ENCODE measurements around the gene VENTX.

VENTX gene

GRCh38 chr10:133189726-133190125 lies 47.9 kb upstream of the VENTX start:
- TF ChIP-seq RARB (CRISPR knock-in tag; IDR thresholded peaks at IDR 0.05) = no peak
- no peak for TF ChIP-seq TOX (CRISPR knock-in tag; IDR thresholded peaks at IDR 0.05; ENCODE audit: borderline replicate concordance)
- no peak for TF ChIP-seq OSR1 (CRISPR knock-in tag; IDR thresholded peaks at IDR 0.05)
- no peak for TF ChIP-seq SNAI2 (CRISPR knock-in tag; IDR thresholded peaks at IDR 0.05)
- no peak for TF ChIP-seq ARNTL (CRISPR knock-in tag; IDR thresholded peaks at IDR 0.05; ENCODE audit: borderline replicate concordance, low read depth)
- no peak; the same call in 2 of the 3 replicates for ATAC-seq

- no peak for ATAC-seq
- TF ChIP-seq ZFP3 (CRISPR knock-in tag; IDR thresholded peaks at IDR 0.05) (no peak), ZNF70 (CRISPR knock-in tag; IDR thresholded peaks at IDR 0.05) (no peak), RARB (CRISPR knock-in tag; IDR thresholded peaks at IDR 0.05) (no peak), ZNF565 (CRISPR knock-in tag; conservative IDR thresholded peaks at IDR 0.05; ENCODE audit: low read depth) (no peak), TOX (CRISPR knock-in tag; IDR thresholded peaks at IDR 0.05; ENCODE audit: borderline replicate concordance) (no peak), TSHZ2 (CRISPR knock-in tag; IDR thresholded peaks at IDR 0.05) (no peak), GLIS3 (CRISPR knock-in tag; IDR thresholded peaks at IDR 0.05) (no peak), ARNTL (CRISPR knock-in tag; IDR thresholded peaks at IDR 0.05; ENCODE audit: borderline replicate concordance, low read depth) (no peak), ZFP30 (CRISPR knock-in tag; IDR thresholded peaks at IDR 0.05) (no peak), ISL1 (CRISPR knock-in tag; IDR thresholded peaks at IDR 0.05) (no peak), TCF4 (CRISPR knock-in tag; IDR thresholded peaks at IDR 0.05; ENCODE audit: borderline replicate concordance) (no peak), PATZ1 (CRISPR knock-in tag; IDR thresholded peaks at IDR 0.05; ENCODE audit: borderline replicate concordance) (no peak), PPARA (CRISPR knock-in tag; IDR thresholded peaks at IDR 0.05; ENCODE audit: borderline replicate concordance) (no peak), OSR1 (CRISPR knock-in tag; IDR thresholded peaks at IDR 0.05) (no peak), CSRNP3 (CRISPR knock-in tag; IDR thresholded peaks at IDR 0.05) (no peak), ZNF8 (CRISPR knock-in tag; IDR thresholded peaks at IDR 0.05) (no peak), BACH2 (CRISPR knock-in tag; IDR thresholded peaks at IDR 0.05; ENCODE audit: borderline replicate concordance) (no peak), CREB5 (CRISPR knock-in tag; IDR thresholded peaks at IDR 0.05; ENCODE audit: low read depth) (no peak)
Observed at GRCh38 chr10:133190225-133190624, 47.4 kb upstream of the VENTX start.

GRCh38 chr10:133191651-133192050 lies 46.0 kb upstream of the VENTX start:
- no peak for TF ChIP-seq POU6F1 (CRISPR knock-in tag; IDR thresholded peaks at IDR 0.05; ENCODE audit: borderline replicate concordance, low read depth)
- TF ChIP-seq TCF4 (CRISPR knock-in tag; IDR thresholded peaks at IDR 0.05; ENCODE audit: borderline replicate concordance) = no peak
- TF ChIP-seq ZNF565 (CRISPR knock-in tag; conservative IDR thresholded peaks at IDR 0.05; ENCODE audit: low read depth) = no peak
- no peak for TF ChIP-seq PPARA (CRISPR knock-in tag; IDR thresholded peaks at IDR 0.05; ENCODE audit: borderline replicate concordance)
- TF ChIP-seq ZFP3 (CRISPR knock-in tag; IDR thresholded peaks at IDR 0.05) = no peak
- no peak for TF ChIP-seq ZNF70 (CRISPR knock-in tag; IDR thresholded peaks at IDR 0.05)
- no peak for TF ChIP-seq ARNTL (CRISPR knock-in tag; IDR thresholded peaks at IDR 0.05; ENCODE audit: borderline replicate concordance, low read depth)
- no peak for TF ChIP-seq GLIS3 (CRISPR knock-in tag; IDR thresholded peaks at IDR 0.05)
- no peak for TF ChIP-seq OSR1 (CRISPR knock-in tag; IDR thresholded peaks at IDR 0.05)
- no peak for TF ChIP-seq ZNF8 (CRISPR knock-in tag; IDR thresholded peaks at IDR 0.05)
- TF ChIP-seq ESRRG (CRISPR knock-in tag; IDR thresholded peaks at IDR 0.05) = no peak
- no peak for TF ChIP-seq ZFP30 (CRISPR knock-in tag; IDR thresholded peaks at IDR 0.05)
- no peak for TF ChIP-seq TSHZ2 (CRISPR knock-in tag; IDR thresholded peaks at IDR 0.05)
- TF ChIP-seq ZC3H10 (CRISPR knock-in tag; IDR thresholded peaks at IDR 0.05) = no peak
- no peak for TF ChIP-seq BACH2 (CRISPR knock-in tag; IDR thresholded peaks at IDR 0.05; ENCODE audit: borderline replicate concordance)
- TF ChIP-seq RARB (CRISPR knock-in tag; IDR thresholded peaks at IDR 0.05) = no peak
- TF ChIP-seq PATZ1 (CRISPR knock-in tag; IDR thresholded peaks at IDR 0.05; ENCODE audit: borderline replicate concordance) = no peak
- ATAC-seq = no peak

Measured in SK-N-SH treated with all-trans-retinoic acid at 6 μM for 48 hours (cell line).